Transverse colon (tissue), 4 donors: ENCODE data around the gene PREX1. TPM values are rescaled to one million over a fixed set of nuclear protein-coding genes. Genes with fewer than 3 reads are reported as not detected.

ENCODE experiments used
- DNase-seq: peaks from one replicate; pipeline ENCODE4 v3.0.0-alpha.2; 2019
- H3K27ac ChIP-seq, 4 donors: fragments of 200-600 bp; sonication (generic); 2 replicates each; pipeline ENCODE4 v1.5.1; 2016 to 2018; ENCODE audit warnings: inconsistent platforms in 4 of 4
- H3K27me3 ChIP-seq: fragments of 200-600 bp; sonication (generic); 2 replicates; pipeline ENCODE4 v1.5.1; 2017; ENCODE audit warnings: inconsistent platforms
- H3K36me3 ChIP-seq, 4 donors: fragments of 200-600 bp; sonication (generic); 2 replicates each; pipeline ENCODE4 v1.5.1; 2017 to 2019; ENCODE audit warnings: inconsistent platforms in 4 of 4
- H3K4me1 ChIP-seq, 4 donors: fragments of 200-600 bp; sonication (generic); 2 replicates each; pipeline ENCODE4 v1.5.1; 2017 to 2020; ENCODE audit warnings: inconsistent platforms in 4 of 4
- H3K4me3 ChIP-seq, 4 donors: fragments of 200-600 bp; sonication (generic); 1 replicate in 1 of 4; 2 replicates in 3 of 4; pipeline versions ENCODE4 v1.5.1 to v1.6.1; 2017 to 2019; ENCODE audit warnings: inconsistent platforms in 4 of 4
- H3K9me3 ChIP-seq, 2 donors: fragments of 200-600 bp; sonication (generic); 2 replicates each; pipeline ENCODE4 v1.5.1; 2017 to 2019; ENCODE audit warnings: inconsistent platforms in 2 of 2
- CTCF ChIP-seq, 5 experiments: fragments of 200-600 bp in 3 of 5; fragments of 450-650 bp in 2 of 5; sonication (generic) in 3 of 5; IDR thresholded peaks; 1 replicate in 2 of 5; 2 replicates in 3 of 5; pipeline ENCODE4 v1.5.1; 2016 to 2017; ENCODE audit warnings: antibody characterized with exemption in 5 of 5, inconsistent platforms in 3 of 5, mild to moderate bottlenecking in 2 of 5, moderate library complexity in 1 of 5
- EP300 ChIP-seq: sonication (generic); formaldehyde crosslinking; IDR thresholded peaks from one replicate; pipeline ENCODE4 v1.6.1; 2017; ENCODE audit warnings: antibody characterized with exemption, low read depth
- POLR2A ChIP-seq: fragments of 450-650 bp; IDR thresholded peaks from one replicate; pipeline ENCODE4 v1.6.1; 2016; ENCODE audit warnings: antibody characterized with exemption, mild to moderate bottlenecking, moderate library complexity
- POLR2AphosphoS5 ChIP-seq, 3 donors: sonication (generic); formaldehyde crosslinking; IDR thresholded peaks; one replicate each; pipeline ENCODE4 v1.6.1; 2016; ENCODE audit warnings: antibody characterized with exemption in 3 of 3
- WGBS, 2 donors: methylation state at CpG; one replicate each; pipeline ENCODE4 v1.1.5; 2018; ENCODE audit warnings: low coverage in 1 of 2; 5-methylcytosine and 5-hydroxymethylcytosine counted together
- in situ Hi-C, 4 donors: fragments of 200-750 bp; cut with MboI; loops; one replicate each; pipeline versions ENCODE4 v1.15.0 to v1.15.1; 2017; ENCODE audit warnings: low sequenced_read_pairs in 3 of 4, low pct_ligation_motif_present in 1 of 4, low pct_unique_long_range_greater_than_20kb in 1 of 4
- intact Hi-C: fragments of 100-400 bp; cut with DNase I; formaldehyde crosslinking; loops from one replicate; pipeline ENCODE4 v1.15.1; 2023; ENCODE audit warnings: low total_unique reads
- total RNA-seq, 4 donors: library from RNA; depleted of rRNA; stranded (reverse); fragments of >200 nt; gene quantifications; one replicate each; pipeline ENCODE4 v1.1.0, GENCODE V29; 2016

PREX1 gene
- total RNA-seq, 4 donors from 2014 or later, result 10.9 to 29.9 (median 16.6) TPM

GRCh38 chr20:48578397-48579098, 249.3 kb downstream of the PREX1 start:
- in situ Hi-C loops, result no loop called here
- Histone ChIP-seq H3K4me1 (no peaks in the 10 kb centered on the region), H3K9me3 (no peaks in the 10 kb centered on the region), H3K36me3 (no peaks in the 10 kb centered on the region), H3K4me3 (no peak overlapping the region), H3K27ac (no peak overlapping the region), H3K27me3 (peaks cover 8% of the 10 kb centered on the region)
- intact Hi-C loops, result no loop called here
- TF ChIP-seq POLR2A (no peak), EP300 (no peak), CTCF (IDR thresholded peaks at IDR 0.05) (no peak)
- DNase-seq, result no peak
- 84% methylated on average over 11 of the region's 11 CpGs; no CpG with 5 or more reads in 1 of the 2 donors for WGBS, 2 donors

- 73 to 80% methylated on average over 3 to 11 of the region's 11 CpGs for WGBS, 2 donors
- in situ Hi-C loops, result no loop called here
- peaks cover 8% of the 10 kb centered on the region for H3K27me3 ChIP-seq
- H3K27ac ChIP-seq, result no peak overlapping the region
- no peaks in the 10 kb centered on the region for H3K9me3 ChIP-seq
- no peak for DNase-seq
- intact Hi-C loops, result no loop called here
- no peak for TF ChIP-seq CTCF (IDR thresholded peaks at IDR 0.05)
- TF ChIP-seq POLR2A, result no peak
- no peak for TF ChIP-seq POLR2AphosphoS5 (IDR thresholded peaks at IDR 0.05)
- TF ChIP-seq EP300, result no peak
- H3K36me3 ChIP-seq, result no peaks in the 10 kb centered on the region
- H3K4me3 ChIP-seq, result no peak overlapping the region
- no peaks in the 10 kb centered on the region for H3K4me1 ChIP-seq
These were observed 250.2 kb downstream of the PREX1 start for GRCh38 chr20:48577557-48577956.

- in situ Hi-C loops (no loop called here), intact Hi-C loops (no loop called here)
- Histone ChIP-seq H3K4me1 (no peaks in the 10 kb centered on the region), H3K27me3 (peaks cover 3% of the 10 kb centered on the region), H3K36me3 (no peaks in the 10 kb centered on the region), H3K4me3 (no peak overlapping the region), H3K27ac (no peak overlapping the region), H3K9me3 (no peaks in the 10 kb centered on the region)
- no peak for DNase-seq
- TF ChIP-seq EP300 (no peak), POLR2AphosphoS5 (IDR thresholded peaks at IDR 0.05) (no peak), CTCF (IDR thresholded peaks at IDR 0.05) (no peak), POLR2A (no peak)
- WGBS, 2 donors, result 11% methylated on average over 1 of the region's 1 CpG; no CpG with 5 or more reads in 1 of the 2 donors
These were observed 253.4 kb downstream of the PREX1 start for GRCh38 chr20:48574383-48574782.

Other genes with a start within 250 kb of the PREX1 start
- 10 to 100 TPM; 52.5 to 69.5 (median 68.5) TPM for gene ARFGEF2, start 93.7 kb upstream of the PREX1 start, total RNA-seq
- gene CSE1L, start 218.3 kb upstream of the PREX1 start, total RNA-seq, result 10 to 100 TPM; 11.5 to 27.0 (median 15.5) TPM